NCI-H1436 treated with DMSO at 0.1 percent for 48 hours (cell line): ENCODE results near the gene HAUS3.
"Not testable (repeated sequence)": the region's sequence is repeated elsewhere in the genome, so short reads cannot be mapped to it uniquely, and the experiment has no call there.

Experiments used
- DNase-seq: peaks from one replicate; lab custom pipeline; 2025; lab: John Stamatoyannopoulos, UW

HAUS3 gene

GRCh38 chr4:2251073-2251794, 9.3 kb upstream of the HAUS3 start:
- DNase-seq = no peak

GRCh38 chr4:2250357-2251072, 8.6 kb upstream of the HAUS3 start:
- DNase-seq = no peak

DNA sequence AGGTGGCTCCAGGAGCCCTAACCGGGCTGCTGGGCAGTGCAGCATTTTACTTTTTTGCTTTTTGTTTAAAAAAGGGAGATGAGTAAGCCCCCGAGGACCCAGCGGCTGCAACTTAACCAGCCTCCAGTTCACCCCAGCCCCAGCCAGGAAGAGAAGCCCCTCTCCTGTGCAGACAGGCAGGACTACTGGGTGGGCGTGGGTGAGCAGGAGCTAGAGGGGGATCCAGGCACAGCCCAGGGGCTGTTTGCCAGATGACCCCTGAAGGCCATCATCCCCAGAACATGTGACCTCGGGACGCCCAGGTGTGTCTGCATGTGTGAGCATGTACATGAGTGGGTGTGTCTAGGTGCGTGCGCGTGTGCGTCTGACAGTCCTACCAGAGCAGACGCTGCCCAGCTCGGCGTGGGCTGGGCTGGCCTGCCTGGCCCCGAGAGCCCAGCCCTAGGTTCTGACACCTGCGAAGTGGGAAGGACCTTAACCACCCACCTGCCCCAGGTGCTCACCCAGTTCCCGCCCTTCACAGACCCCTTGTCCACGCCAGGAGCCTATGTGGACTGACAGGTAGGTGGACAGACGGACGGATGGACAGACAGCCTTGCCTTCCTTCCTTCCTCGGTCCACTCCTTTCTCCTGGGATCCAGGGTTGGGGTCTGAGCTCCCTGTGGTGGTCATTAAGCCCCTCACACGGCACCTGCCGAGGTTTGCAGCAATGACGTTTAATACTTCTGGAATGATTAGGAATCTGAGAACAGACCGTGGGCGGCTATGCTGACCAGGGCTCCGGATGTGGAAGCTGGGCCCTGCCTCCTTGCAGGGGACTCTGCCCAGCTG, 7.8 kb upstream of the HAUS3 start:
- DNase-seq = no peak

DNA sequence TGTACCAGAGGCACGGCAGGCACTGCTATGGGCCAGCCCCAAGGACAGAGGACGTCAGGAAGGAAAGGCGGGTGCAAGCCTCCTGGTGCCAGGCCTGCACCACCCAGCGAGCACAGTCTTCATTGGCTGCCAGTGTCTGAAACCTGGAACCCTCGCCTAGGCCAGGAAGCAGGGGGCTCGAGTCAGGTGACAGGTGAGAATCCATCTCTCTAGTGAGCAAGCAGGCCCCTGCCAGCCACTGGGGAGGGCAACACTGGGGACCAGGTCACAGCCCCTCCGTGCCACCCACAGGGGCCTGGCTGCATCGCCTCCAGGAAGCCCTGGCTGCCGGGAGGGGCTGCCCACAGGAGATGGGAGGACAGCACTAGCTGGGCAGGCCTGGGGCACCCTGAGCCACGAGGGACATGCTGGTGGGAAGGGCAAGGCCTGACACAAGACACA, 6.9 kb upstream of the HAUS3 start:
- DNase-seq = no peak

DNA sequence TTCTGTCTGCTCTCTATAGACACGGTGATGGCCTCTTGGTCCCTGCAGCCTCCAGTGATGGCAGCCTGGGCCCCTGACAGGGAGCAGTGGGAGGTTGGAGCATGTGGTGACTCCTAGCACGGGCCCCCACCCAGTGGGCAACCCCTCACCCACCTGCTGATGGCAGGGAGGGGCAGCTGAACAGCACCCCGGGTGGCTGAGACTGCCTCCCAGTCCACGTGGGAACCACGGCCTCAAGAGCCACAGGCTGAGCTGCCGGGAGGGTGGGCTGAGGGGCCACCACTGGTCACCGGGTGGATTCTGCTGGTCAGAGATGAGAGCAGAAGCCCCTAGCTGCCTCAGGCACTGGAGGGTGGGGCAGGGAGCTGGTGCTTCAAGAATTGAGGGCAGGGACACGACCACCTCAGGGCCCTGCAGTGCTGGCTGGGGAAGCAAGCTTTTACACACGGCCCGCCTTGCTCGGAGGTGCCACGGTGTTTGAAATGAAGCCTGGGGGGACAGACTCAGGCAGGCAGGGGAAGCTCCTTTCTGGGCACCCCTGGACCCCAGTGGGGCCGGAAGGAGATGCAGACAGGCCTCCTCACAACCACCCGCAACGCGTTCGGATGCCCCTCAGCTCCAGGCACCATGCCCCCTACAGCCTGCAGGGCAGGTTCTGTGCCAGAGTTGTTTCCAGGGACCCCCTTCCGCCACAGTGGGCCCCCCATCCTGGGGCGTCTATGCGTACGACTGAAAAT, 6.3 kb upstream of the HAUS3 start:
- no peak for DNase-seq

DNA sequence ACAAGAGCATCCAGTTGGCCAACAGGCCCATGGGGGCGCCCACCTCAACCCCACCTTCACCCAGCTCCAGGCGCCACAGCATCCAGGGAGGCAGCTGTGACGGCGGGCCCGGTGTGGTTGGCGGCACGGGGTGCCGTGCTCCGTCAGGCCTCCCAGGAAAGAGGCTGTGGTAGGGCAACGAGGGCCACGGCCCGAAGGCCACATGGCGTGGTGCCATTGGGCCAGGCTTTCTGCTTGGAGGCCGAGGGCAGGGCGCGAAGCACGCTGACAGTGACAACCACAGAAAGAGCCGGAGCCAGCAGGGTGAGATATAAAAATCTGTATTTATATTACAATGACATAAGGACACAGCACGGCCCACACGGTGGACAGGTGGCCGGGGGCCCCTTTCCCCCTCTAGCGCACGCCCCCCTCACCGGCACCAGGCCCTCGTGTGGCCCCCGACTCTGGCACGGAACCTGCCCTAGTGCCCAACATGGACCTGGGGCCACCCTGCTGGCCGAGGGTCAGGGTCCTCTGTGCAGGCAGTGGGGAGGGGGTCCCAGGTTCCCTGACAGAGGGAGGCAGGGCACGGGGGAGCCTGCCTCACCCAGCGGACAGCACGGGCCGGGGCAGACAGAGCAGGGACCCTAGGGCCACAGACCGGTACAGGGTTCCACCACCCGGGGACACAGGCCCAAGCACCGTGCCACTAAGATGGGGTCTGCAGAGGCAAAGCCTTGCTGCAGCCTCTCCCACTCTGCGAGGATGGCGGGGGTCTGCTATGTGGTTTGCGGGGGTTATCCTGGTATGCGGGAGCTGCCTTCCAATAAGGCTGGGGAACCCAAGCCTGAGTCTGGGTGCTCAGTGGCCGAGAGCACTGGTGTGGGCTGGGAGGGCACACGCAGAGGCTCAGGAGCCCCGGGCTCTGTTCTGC, 5.5 kb upstream of the HAUS3 start:
- no peak for DNase-seq

DNA sequence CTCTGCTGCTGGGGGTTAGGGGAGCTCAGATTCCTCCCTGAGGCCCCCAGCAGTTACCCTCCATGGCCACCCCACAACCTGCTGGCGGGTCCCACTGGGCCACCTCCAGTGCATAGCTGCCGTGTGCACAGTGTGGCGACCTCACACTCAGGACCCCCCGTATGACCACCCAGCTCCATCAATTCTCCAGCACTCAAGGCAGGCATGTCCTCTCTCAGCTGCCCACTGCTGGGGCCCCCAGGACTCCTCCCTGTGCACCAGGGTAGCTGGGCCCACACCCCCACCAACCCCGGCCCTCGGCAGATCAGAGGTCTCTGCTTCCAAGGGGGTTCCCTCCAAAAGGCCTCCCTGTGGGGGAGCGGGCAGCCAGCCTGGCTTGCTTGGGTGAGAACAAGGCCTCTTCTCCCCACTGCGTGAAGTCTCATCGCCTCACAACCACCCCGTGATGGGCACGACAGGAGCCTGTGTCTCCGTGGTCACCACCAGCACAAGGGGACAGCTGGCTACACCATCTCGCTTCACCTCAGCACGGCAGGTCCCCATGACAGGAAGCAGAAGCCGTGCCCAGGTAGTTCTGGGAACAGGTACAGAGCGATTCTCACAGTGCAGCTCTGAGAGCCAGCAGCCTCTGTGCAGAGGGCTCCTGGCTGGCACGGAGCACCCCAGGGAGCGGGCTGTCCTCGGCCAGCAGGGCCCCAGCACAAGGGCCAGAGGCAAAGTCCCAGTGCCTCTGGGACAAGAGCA, 4.6 kb upstream of the HAUS3 start:
- DNase-seq = no peak

DNA sequence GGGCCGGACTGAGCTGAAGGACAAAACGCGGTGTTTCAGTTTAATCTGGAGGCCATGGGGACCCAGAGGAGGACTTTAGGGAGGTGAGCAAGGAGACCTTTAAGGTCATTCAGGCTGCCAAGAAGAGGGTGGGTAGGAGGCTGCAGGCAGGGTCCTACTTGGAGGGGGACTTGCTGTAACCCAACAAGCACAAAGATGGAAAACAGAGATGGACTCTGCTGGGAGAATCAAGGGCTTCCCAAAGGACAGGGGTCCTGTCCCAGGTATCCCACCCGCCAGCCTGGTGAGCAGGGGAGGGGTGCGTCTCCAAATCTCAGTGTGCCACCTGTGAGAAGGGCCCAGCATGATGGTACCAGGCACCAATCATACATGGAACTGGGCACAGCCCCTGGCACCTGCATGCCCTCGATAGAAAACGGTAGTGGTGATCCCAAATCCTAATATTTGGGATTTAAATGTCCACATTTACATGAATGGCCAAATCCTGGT, 3.9 kb upstream of the HAUS3 start:
- no peak for DNase-seq

DNA sequence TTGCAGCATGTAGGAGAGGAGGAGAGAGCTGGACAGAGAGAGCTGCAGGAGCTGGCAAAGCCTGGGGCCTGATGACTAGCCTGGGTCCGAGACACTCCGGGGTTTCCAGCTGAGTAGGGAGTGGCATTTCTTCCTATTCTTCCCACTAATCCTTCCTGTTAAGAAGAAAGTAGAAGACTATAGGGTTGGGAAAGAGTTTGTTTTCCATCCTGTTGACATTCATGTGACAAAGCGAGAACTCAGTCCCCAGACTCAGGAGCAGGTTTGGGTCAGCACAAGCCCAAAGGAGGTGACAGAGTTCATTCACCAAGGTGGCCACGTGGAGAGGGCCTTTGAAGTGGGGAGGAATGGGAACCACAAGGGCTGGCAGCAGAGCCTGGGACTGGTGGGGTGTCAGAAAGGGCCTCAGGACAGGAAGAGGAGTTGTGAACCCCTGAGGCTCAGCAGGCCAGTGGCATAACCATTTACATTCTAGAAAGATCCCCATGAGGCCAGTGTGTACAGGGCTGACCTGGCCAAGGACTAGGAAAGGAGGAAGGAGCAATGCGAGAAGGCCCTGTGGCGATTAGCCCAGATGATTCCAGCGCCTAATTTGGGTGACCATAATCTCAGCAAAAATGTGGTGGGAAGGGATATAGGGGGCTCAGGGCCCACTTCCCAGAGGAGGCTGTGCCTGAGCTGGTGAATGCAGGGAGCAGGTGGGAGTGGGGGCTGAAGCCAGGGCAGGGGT, 3.3 kb upstream of the HAUS3 start:
- no peak for DNase-seq

GRCh38 chr4:2243681-2244380, 1.9 kb upstream of the HAUS3 start:
- DNase-seq = no peak

GRCh38 chr4:2241003-2241402, 918 bp downstream of the HAUS3 start:
- no peak for DNase-seq

DNA sequence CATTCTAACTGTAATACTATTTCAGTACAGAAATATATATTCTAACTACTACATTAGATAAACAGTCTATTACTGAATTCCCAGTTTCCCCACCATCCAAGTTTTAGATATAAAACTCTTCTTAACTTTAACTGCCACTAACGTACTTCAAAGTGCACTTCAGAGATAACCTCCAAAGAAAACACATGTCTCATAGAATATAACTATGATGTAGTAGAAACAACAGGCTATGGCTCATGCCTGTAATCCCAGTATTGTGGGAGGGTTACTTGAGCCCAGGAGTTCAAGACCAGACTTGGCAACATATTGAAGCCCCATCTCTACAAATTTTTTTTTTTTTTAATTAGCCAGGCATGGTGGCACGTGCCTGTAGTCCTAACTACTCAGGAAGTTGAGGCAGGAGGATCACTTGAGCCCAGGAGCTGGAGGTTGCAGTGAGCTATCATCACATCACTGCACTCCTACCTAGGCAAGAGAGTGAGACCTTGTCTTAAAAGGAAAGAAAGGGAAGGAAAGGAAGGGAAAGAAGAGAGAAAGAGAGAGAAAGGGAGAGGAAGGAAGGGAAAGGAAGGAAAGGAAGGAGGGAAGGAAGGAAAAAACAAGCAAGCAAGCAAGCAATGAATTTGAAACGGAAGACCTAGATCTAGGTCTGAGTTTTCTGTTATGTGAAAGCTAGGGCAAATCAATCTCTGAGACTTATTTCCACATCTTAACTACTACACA, 4.8 kb downstream of the HAUS3 start:
- DNase-seq = no peak

GRCh38 chr4:2231082-2231481, 10.8 kb downstream of the HAUS3 start:
- DNase-seq = no peak

- DNase-seq = no peak
Measured at GRCh38 chr4:2226261-2226660, 15.7 kb downstream of the HAUS3 start.

GRCh38 chr4:2222838-2223237, 19.1 kb downstream of the HAUS3 start:
- no peak for DNase-seq

DNA sequence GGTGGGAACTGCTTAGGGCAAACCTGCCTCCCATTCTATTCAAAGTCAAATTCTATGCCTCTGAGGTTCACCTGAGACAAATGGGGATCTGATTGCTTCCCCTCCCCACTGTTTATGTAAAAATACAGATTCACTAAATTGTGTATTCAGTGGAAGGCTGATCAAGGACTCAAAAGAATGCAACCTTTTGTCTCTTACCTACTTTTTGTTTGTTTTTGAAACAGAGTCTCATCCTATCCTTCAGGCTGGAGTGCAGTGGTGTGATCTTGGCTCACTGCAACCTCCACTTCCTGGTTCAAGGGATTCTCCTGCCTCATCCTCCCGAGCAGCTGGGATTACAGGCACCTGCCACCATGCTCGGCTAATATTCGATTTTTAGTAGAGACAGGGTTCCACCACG, 20.5 kb downstream of the HAUS3 start:
- DNase-seq = not testable (repeated sequence)

- DNase-seq = no peak
Measured at GRCh38 chr4:2220016-2220630, 21.8 kb downstream of the HAUS3 start.
